Stimulated activated CD8-positive, alpha-beta memory T cell treated with anti-CD3 and anti-CD28 coated beads, Interleukin-12 subunit alpha, Interleukin-12 subunit beta, amount 100 ng/mL, for 1 hour (primary cell): ENCODE measurements around the gene NEIL1.
"Not testable (repeated sequence)": the region's sequence is repeated elsewhere in the genome, so short reads cannot be mapped to it uniquely, and the experiment has no call there.

Experiments
- DNase-seq: peaks from one replicate; pipeline ENCODE4 v3.0.0-alpha.2; 2020; ENCODE audit warnings: low read depth

The NEIL1 gene

DNA sequence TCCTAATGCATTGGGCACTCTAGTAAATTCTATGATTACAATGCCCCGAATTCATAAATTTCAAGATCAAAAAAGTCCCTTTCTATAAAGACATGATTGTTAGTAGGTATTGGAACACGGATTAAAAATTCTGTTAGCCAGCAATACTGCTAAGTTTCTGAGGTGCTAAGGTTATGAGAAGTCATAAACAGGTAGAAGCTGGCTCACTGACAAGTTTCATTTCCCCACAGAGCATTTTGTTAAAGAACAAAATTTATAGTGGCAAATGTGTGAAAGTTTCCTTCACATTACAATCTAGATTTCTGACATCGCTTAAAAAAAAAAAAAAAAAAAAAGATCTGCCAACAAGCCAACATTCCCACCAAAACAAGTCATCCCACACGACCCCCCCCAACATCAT is 33.9 kb downstream of the NEIL1 start:
- DNase-seq = no peak

DNA sequence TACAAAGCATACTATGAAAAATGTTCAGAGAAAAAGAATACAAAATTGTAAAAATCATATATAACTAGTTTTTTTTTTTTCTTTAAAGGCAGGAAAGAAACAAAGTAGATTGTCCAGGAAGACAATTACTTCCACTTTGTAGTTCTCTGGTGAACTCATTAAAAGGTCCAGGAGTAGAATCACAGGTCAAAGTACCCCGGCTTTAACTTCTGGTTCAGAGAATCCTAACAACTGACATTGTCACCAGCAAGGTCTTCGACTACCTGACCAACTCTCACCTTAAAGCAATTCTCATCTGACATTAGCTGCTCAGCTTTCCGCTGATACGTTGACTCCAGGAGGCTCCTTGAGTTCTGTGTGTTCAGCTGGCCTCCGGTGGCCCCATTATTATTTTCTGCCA is 37.1 kb downstream of the NEIL1 start:
- not testable (repeated sequence) for DNase-seq

GRCh38 chr15:75389791-75390382 is 43.0 kb downstream of the NEIL1 start:
- no peak for DNase-seq

GRCh38 chr15:75397494-75397893 is 50.7 kb downstream of the NEIL1 start:
- DNase-seq = no peak

DNA sequence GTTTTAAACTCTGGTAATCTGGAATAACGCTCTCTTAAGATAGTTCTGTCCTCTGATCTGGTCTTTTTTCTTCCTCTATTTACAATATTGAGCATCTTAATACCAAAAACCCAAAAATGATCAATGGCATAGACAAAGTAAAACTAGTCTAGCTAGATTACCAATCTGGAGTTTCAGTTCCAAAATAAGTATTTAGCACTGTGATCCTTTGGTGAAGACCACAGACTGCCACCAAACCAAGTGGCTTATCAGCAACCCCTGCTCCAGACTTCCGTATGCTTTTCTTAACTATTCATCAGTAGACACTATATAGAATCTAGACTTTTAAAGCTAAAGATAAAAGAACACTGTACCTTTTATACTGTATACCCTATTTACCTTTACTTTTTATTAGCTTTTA is 57.1 kb downstream of the NEIL1 start:
- no peak for DNase-seq
